GM19193 (cell line): ENCODE data around the gene ZNF473.

Experiments
- POLR2A ChIP-seq: IDR thresholded peaks from 4 replicates; pipeline ENCODE4 v1.6.1; 2011; ENCODE audit not compliant: insufficient read depth, insufficient read length; ENCODE audit errors: extremely low read depth

Gene ZNF473

GRCh38 chr19:50025794-50026549, at the start of gene ZNF473:
Gene ZNF473, plus strand, starts transcription at chr19:50026005. Its CDS starts 5,078 bp downstream, at chr19:50031083.
- TF ChIP-seq POLR2A: peak; percentile 75

- TF ChIP-seq POLR2A: no peak
Measured at GRCh38 chr19:49976496-49976895, 49.3 kb upstream of the ZNF473 start.

DNA sequence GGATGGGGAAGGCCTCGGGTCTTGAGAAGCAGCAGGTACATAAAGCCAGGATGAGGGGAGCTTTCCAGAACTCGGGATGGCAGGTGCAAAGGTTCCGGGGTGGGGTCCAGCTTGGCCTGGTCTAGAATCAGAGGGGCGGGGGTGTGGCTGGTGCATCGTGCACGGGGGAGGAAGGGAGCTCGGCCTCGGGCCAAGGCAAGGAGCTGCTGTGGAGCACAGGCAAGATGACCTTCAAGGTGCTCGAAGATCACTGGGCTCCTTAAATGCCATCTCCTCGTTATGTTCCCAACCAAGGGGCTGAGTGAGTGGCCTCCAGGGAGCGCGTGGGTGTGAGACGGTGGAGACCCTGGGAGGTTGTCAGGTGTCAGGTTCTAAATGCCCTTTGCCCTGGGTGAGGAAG, 48.7 kb upstream of the ZNF473 start:
- TF ChIP-seq POLR2A: no peak

DNA sequence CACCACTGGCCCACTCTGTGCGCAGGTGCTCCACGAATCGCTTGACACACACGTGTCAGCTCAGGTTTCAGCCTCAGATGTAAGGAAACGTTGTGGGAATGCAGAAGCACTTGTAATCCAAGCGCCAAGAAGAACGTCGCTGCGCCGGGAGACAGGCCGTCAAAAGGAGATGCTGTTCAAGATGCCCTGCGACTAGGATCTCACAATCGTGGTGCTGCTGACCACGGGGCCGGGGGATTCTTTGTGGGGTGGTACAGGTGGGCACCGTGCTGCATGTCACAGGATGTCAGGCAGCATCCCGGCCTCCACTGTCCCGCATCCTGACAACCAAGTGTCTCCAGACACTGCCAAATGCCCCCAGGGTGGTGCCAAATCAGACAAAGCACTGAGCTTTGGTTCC, 47.9 kb upstream of the ZNF473 start:
- TF ChIP-seq POLR2A: no peak

DNA sequence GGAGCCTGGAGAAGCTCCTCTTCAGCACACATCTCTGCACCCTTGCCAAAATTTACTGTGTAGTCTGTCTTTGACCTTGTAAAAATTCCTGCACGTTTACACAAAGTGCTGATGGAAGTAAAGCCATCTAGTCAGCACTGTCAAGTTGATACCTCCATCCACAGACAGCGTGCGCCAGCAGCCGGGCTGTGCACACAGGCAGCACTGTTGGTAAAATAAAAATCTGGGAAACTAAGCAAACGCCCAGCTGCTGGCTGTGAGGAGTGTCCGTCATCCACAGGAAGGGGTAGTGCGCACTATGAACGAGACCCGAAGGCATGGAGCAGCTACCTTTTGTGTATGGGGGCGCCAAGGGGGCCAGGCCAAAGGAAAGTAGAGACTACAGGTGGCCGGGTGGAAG, 47.5 kb upstream of the ZNF473 start:
- no peak for TF ChIP-seq POLR2A

DNA sequence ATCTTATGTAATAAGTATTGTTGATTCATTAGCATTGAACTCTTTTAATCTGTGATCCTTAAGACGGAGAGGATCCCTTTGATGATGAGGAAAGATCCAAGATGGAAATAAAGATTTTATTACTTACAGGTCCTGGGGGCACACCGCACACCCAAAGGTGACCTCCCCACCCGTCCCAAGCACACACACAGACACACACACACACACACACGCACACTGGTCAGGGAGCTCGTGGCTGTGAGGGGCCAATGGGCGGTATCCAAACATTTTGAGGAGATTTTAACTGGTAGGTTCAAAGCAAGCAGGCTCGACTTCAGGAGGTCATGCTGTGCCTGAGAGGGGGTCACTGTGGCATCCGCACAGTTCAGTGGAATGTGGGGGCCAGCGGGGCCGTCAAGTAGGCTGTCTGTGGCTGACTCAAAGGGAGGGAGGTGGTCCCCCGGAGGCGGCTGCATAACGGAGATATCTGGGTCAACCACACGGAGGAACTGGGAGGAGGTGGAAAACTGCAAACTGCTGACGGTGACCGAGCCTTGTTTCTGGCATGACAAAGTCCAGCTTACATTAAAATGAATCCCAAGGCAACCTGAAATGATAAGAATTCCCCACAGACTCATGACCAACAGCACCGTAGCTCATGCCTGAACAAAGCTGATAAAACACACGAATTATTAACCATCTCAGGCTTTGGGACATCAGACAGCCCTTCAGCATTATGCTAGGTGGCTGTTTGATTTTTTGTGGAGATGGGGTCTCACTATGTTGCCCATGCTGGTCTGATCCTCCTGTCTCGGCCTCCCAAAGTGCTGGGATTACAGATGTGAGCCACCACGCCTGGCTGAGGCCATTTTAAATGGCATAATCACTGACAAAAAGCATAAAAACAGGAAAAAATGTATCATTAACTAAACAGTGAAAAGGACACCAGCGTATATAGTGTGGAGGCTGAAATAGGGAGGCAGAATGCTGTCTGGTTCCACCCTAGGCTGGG, 43.9 kb upstream of the ZNF473 start:
- no peak for TF ChIP-seq POLR2A

- no peak for TF ChIP-seq POLR2A
Measured at GRCh38 chr19:49983645-49984229, 42.1 kb upstream of the ZNF473 start.

- no peak for TF ChIP-seq POLR2A
Measured at GRCh38 chr19:49984491-49984890, 41.3 kb upstream of the ZNF473 start.

GRCh38 chr19:49985871-49986270, 39.9 kb upstream of the ZNF473 start:
- no peak for TF ChIP-seq POLR2A

DNA sequence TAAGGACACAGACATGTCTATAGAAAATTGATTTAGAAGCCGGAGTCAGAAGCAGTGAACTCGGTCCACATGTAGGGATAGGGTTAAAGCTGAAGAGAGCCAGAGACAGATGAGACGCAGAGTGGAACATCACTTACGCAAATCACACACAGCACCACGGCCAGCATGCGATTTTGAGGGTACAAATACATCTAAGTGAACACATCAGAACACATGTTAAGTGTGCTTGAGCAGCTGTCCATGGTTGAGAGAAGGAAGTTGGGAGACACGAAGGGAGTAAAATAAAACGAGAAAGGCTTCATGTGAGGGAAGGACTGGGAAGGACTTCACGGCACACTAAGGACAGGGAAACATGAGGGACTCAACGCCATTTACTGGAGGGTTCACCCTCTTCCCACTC, 39.5 kb upstream of the ZNF473 start:
- TF ChIP-seq POLR2A: no peak

DNA sequence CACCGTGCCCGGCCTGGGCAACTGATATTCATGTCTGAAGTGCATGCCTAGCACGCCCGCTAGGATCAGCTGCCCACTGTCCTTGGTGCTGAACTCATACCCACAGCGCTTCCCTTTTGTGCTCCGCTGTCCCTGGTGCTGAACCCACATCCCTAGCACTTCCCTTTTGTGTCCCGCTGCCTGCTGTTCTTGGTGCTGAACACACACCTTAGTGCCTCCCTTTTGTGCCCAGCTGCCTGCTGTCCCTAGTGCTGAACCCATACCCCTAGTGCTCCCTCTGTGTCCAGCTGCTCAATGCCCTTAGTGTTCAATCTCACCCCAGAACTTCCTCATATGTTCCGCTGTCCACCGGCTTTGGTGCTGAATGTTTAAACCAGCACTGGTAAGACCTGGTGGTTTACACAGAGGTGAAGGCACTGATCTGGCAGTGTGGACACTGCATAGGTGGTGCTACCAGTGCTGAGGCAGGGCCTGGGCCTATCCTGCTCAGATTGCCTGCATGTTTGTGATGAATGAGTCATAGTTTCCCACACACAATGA, 38.6 kb upstream of the ZNF473 start:
- no peak for TF ChIP-seq POLR2A

DNA sequence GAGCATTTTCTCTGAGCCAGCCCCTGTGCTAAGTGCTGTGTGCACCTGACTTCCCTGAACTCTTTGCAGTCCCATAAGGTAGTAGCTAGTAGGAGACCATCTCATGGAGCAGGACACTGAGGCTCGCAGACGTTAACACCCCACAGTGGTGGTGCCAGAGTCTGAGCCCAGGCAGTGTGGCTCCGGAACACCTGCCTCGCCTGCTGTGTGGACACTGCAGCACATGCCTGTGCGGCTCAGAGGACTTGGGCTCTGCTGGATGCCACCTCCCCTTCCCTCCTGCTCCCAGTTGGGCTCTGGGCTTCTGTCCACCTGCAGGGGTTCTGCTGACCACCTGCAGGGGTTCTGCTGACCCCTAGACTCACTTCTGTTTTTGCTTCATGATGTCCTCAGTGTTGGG, 37.8 kb upstream of the ZNF473 start:
- TF ChIP-seq POLR2A: no peak

GRCh38 chr19:49988433-49988832, 37.4 kb upstream of the ZNF473 start:
- no peak for TF ChIP-seq POLR2A

DNA sequence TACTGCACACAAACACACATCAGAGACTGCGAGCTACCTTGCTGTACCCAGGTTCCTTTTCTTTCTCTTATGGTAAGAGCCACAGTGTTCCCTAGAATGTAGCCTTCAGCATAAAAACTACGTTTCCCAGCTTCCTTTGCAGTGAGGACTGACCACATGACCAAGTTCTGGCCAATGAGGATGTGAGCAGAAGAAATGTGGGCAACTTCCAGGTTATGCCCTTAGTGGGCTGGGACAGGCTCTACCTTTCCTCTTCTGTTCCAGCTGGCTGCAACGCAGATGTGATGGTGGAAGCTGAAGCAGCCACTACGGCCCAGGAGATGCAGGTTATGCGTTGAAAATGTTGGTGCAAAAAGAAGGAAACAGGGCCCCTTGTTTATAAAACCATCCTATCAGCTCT, 28.1 kb upstream of the ZNF473 start:
- no peak for TF ChIP-seq POLR2A
